GM19395 (cell line): ENCODE data around the gene RASSF7.

Source experiments
- ATAC-seq: cut with Tn5 transposase; IDR thresholded peaks from one replicate; pipeline ENCODE4 v1.9.1; 2021; ENCODE audit warnings: mild to moderate bottlenecking, moderate library complexity; ENCODE audit not compliant: unreplicated experiment

Gene RASSF7

GRCh38 chr11:551131-551530 lies 9.6 kb upstream of the RASSF7 start:
- ATAC-seq, result no peak

GRCh38 chr11:551596-551995 lies 9.2 kb upstream of the RASSF7 start:
- ATAC-seq, result no peak

- ATAC-seq, result no peak
Observed at GRCh38 chr11:553083-553987, 7.4 kb upstream of the RASSF7 start.

- no peak for ATAC-seq
Observed at GRCh38 chr11:553988-554340, 6.8 kb upstream of the RASSF7 start.

- no peak for ATAC-seq
Observed at GRCh38 chr11:554428-555226, 6.1 kb upstream of the RASSF7 start.

GRCh38 chr11:555227-555779 lies 5.5 kb upstream of the RASSF7 start:
- ATAC-seq, result no peak

- ATAC-seq, result no peak
Observed at GRCh38 chr11:555780-556661, 4.7 kb upstream of the RASSF7 start.

GRCh38 chr11:556662-557256 lies 4.0 kb upstream of the RASSF7 start:
- ATAC-seq, result no peak

GRCh38 chr11:557328-558132 lies 3.2 kb upstream of the RASSF7 start:
- ATAC-seq, result no peak

- no peak for ATAC-seq
Observed at GRCh38 chr11:558503-558902, 2.3 kb upstream of the RASSF7 start.

- ATAC-seq, result no peak
Observed at GRCh38 chr11:559020-559620, 1.6 kb upstream of the RASSF7 start.

- ATAC-seq, result no peak
Observed at GRCh38 chr11:559712-560304, 962 bp upstream of the RASSF7 start.

- ATAC-seq, result peak; percentile 27
Observed at GRCh38 chr11:561148-562003, 606 bp downstream of the RASSF7 start.

- no peak for ATAC-seq
Observed at GRCh38 chr11:562046-562645, 1.4 kb downstream of the RASSF7 start.

- no peak for ATAC-seq
Observed at GRCh38 chr11:563066-563811, 2.5 kb downstream of the RASSF7 start.

- ATAC-seq, result no peak
Observed at GRCh38 chr11:563812-564578, 3.2 kb downstream of the RASSF7 start.
